PC-9 (cell line): ENCODE measurements around the gene KRTAP10-1. TPM values are rescaled to one million over a fixed set of nuclear protein-coding genes. Genes with fewer than 3 reads are reported as not detected.

ENCODE experiments used
- BruUV-seq: library from RNA; stranded (reverse); fragments of 400-500 nt; replicated peaks from 2 replicates; lab custom pipeline; 2021; lab: Mats Ljungman, UMichigan
- CTCF ChIA-PET: fragments of 300-600 bp; sonication (Branson Sonifier 250); formaldehyde crosslinking; loops from one replicate; lab custom pipeline; 2022; ENCODE audit warnings: antibody characterized with exemption; lab: Charles Lee
- POLR2A ChIA-PET: fragments of 300-600 bp; sonication (Branson Sonifier 250); formaldehyde crosslinking; loops from one replicate; lab custom pipeline; 2022; ENCODE audit warnings: antibody characterized with exemption; ENCODE audit not compliant: unreplicated experiment; lab: Charles Lee
- DNase-seq, 2 experiments: peaks; one replicate each; pipeline versions ENCODE4 v3.0.0 to v3.0.0-alpha.2; 2015 to 2022; ENCODE audit warnings: mixed read lengths in 1 of 2
- H2AFZ ChIP-seq: fragments of 200-600 bp; sonication (generic); 2 replicates; pipeline ENCODE4 v1.8.1; 2017; ENCODE audit warnings: antibody characterized with exemption
- H3F3A ChIP-seq: fragments of 200-600 bp; sonication (generic); 2 replicates; pipeline ENCODE4 v1.8.1; 2017; ENCODE audit warnings: antibody characterized with exemption, mild to moderate bottlenecking, low read depth; ENCODE audit not compliant: insufficient read depth
- H3K27ac ChIP-seq: fragments of 200-600 bp; sonication (generic); 2 replicates; pipeline ENCODE4 v1.6.1; 2016; ENCODE audit warnings: mixed run types
- H3K27me3 ChIP-seq: fragments of 200-600 bp; sonication (generic); 2 replicates; pipeline ENCODE4 v1.6.1; 2016; ENCODE audit warnings: low read depth, mixed run types; ENCODE audit not compliant: insufficient read depth
- H3K36me3 ChIP-seq: fragments of 200-600 bp; sonication (generic); 2 replicates; pipeline ENCODE4 v1.6.1; 2016; ENCODE audit warnings: low read depth, mixed run types
- H3K4me1 ChIP-seq: fragments of 200-600 bp; sonication (generic); replicated peaks from 2 replicates; pipeline ENCODE4 v1.6.1; 2016; ENCODE audit warnings: mixed run types; ENCODE audit not compliant: insufficient read depth
- H3K4me2 ChIP-seq: fragments of 200-600 bp; sonication (generic); 2 replicates; pipeline ENCODE4 v1.6.1; 2017; ENCODE audit warnings: mixed run types
- H3K4me3 ChIP-seq: fragments of 200-600 bp; sonication (generic); 2 replicates; pipeline ENCODE4 v1.6.1; 2016; ENCODE audit warnings: mixed run types
- H3K79me2 ChIP-seq: fragments of 200-600 bp; sonication (generic); 2 replicates; pipeline ENCODE4 v1.6.1; 2017; ENCODE audit warnings: low read depth, mixed run types
- H3K9me2 ChIP-seq: fragments of 200-600 bp; sonication (generic); 2 replicates; pipeline ENCODE4 v1.8.1; 2017; ENCODE audit warnings: mild to moderate bottlenecking; ENCODE audit not compliant: insufficient read depth
- H3K9me3 ChIP-seq: fragments of 200-600 bp; sonication (generic); 2 replicates; pipeline ENCODE4 v1.8.1; 2016; ENCODE audit warnings: low read depth; ENCODE audit not compliant: insufficient read depth
- H4K20me1 ChIP-seq: fragments of 200-600 bp; sonication (generic); 2 replicates; pipeline ENCODE4 v1.8.1; 2017; ENCODE audit not compliant: insufficient read depth
- CTCF ChIP-seq: fragments of 200-600 bp; sonication (generic); conservative IDR thresholded peaks from 2 replicates; pipeline ENCODE4 v1.6.1; 2017; ENCODE audit warnings: mixed run types, antibody characterized with exemption, mild to moderate bottlenecking, moderate library complexity
- EZH2 ChIP-seq: fragments of 200-600 bp; sonication (generic); IDR thresholded peaks from 2 replicates; pipeline ENCODE4 v1.8.0; 2017; ENCODE audit warnings: antibody characterized with exemption, low read depth
- intact Hi-C: fragments of 100-400 bp; cut with micrococcal nuclease; formaldehyde crosslinking; loops from one replicate; pipeline ENCODE4 v1.10.0; 2022; ENCODE audit not compliant: unreplicated experiment
- total RNA-seq: library from RNA; stranded (reverse); gene quantifications from 2 replicates; pipeline ENCODE4 v1.2.3, GENCODE V29; 2021

Gene KRTAP10-1
- total RNA-seq, 1 experiment from 2014 or later = not detected

- Histone ChIP-seq H3K4me3 (no peak overlapping the region), H3K9me3 (no peaks in the 10 kb centered on the region), H3K27me3 (peaks cover 97% of the 10 kb centered on the region), H3K27ac (no peak overlapping the region), H3K79me2 (no peaks in the 10 kb centered on the region), H3K4me2 (no peak overlapping the region), H3K36me3 (no peaks in the 10 kb centered on the region), H3K9me2 (no peaks in the 10 kb centered on the region), H3K4me1 (no peaks in the 10 kb centered on the region), H4K20me1 (no peaks in the 10 kb centered on the region), H3F3A (no peaks in the 10 kb centered on the region), H2AFZ (no peak overlapping the region)
- TF ChIP-seq EZH2 = no peak
- no peak for TF ChIP-seq CTCF
- POLR2A ChIA-PET = no interaction called here
- no TSS peak for BruUV-seq
- DNase-seq = no peak
- CTCF ChIA-PET = no interaction called here
- intact Hi-C loops = no loop called here
These were observed 43.1 kb downstream of the KRTAP10-1 start for GRCh38 chr21:44496564-44497550.

DNA sequence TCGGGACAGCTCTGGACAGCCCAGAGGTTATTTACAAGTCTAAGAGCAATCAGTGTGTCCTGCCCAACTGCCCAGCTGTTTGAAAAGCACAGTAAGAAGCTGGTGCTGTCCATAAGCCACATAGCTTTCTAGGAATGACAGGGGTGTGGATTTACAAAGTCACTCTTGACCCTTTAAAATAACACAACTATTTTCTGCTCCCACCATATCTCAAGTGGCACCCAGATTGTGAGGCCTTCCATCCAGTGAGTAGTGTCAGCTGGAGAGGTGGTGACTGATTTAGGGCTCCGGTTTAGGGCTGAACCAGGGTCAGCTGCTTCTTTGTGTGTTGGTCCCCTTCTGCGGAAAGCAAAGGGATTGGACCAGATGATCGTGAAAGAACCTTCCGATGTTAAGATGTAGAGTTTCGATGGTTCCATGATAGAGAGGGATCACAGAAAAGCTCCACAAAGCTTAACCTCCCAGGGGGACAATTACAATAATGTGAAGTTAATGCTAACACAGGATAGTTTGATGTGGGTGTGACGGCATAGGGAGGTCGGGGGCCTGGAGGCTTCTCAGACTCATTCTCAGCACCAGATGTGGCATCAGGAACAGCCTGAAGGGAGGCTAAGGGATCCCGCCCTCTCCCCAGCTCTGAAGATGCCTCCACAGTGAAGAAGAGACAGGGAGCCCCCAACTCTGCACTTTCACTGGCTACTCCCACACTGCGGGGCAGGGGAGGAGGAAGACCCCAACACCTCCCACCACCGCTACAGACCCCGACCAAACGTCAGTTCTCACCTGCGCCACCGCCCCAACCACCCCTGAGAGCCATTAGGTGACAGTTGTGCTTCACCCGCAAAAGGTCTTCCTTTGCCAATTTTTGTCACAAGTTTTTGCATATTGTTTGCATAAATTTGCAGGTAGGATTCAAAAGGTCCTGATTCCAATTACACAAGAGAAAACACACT lies 44.1 kb downstream of the KRTAP10-1 start:
- Histone ChIP-seq H3K27me3 (peaks cover 87% of the 10 kb centered on the region), H2AFZ (no peak overlapping the region), H3F3A (no peaks in the 10 kb centered on the region), H3K9me2 (no peaks in the 10 kb centered on the region), H3K4me3 (no peak overlapping the region), H3K9me3 (no peaks in the 10 kb centered on the region), H4K20me1 (no peaks in the 10 kb centered on the region), H3K4me1 (no peaks in the 10 kb centered on the region), H3K36me3 (no peaks in the 10 kb centered on the region), H3K79me2 (no peaks in the 10 kb centered on the region), H3K27ac (no peak overlapping the region), H3K4me2 (no peak overlapping the region)
- DNase-seq = no peak
- POLR2A ChIA-PET = no interaction called here
- intact Hi-C loops = no loop called here
- TF ChIP-seq EZH2 (no peak), CTCF (no peak)
- CTCF ChIA-PET = no interaction called here
- BruUV-seq = no TSS peak

GRCh38 chr21:44494956-44495355 lies 45.0 kb downstream of the KRTAP10-1 start:
- BruUV-seq = no TSS peak
- Histone ChIP-seq H3F3A (no peaks in the 10 kb centered on the region), H3K9me3 (no peaks in the 10 kb centered on the region), H3K27ac (no peak overlapping the region), H3K4me2 (no peak overlapping the region), H2AFZ (no peak overlapping the region), H3K79me2 (no peaks in the 10 kb centered on the region), H3K27me3 (peaks cover 84% of the 10 kb centered on the region), H3K36me3 (no peaks in the 10 kb centered on the region), H3K9me2 (no peaks in the 10 kb centered on the region), H4K20me1 (no peaks in the 10 kb centered on the region), H3K4me1 (no peaks in the 10 kb centered on the region), H3K4me3 (no peak overlapping the region)
- ChIA-PET CTCF (no interaction called here), POLR2A (no interaction called here)
- DNase-seq = no peak
- intact Hi-C loops = no loop called here
- TF ChIP-seq CTCF (no peak), EZH2 (no peak)
